Prostate gland (tissue), 2 donors: ENCODE measurements around the gene BORA.

Source experiments
- CTCF ChIP-seq, 4 experiments: fragments of 200-600 bp in 2 of 4; fragments of 450-650 bp in 2 of 4; sonication (generic) in 2 of 4; IDR thresholded peaks; 1 replicate in 3 of 4; 2 replicates in 1 of 4; pipeline ENCODE4 v1.5.1; 2016 to 2019; ENCODE audit warnings: antibody characterized with exemption in 4 of 4, mild to moderate bottlenecking in 2 of 4, moderate library complexity in 2 of 4
- POLR2A ChIP-seq: fragments of 450-650 bp; IDR thresholded peaks from one replicate; pipeline ENCODE4 v1.6.1; 2016; ENCODE audit warnings: antibody characterized with exemption, mild to moderate bottlenecking
- POLR2AphosphoS5 ChIP-seq: sonication (generic); formaldehyde crosslinking; IDR thresholded peaks from one replicate; pipeline ENCODE4 v1.6.1; 2017; ENCODE audit warnings: antibody characterized with exemption

DNA sequence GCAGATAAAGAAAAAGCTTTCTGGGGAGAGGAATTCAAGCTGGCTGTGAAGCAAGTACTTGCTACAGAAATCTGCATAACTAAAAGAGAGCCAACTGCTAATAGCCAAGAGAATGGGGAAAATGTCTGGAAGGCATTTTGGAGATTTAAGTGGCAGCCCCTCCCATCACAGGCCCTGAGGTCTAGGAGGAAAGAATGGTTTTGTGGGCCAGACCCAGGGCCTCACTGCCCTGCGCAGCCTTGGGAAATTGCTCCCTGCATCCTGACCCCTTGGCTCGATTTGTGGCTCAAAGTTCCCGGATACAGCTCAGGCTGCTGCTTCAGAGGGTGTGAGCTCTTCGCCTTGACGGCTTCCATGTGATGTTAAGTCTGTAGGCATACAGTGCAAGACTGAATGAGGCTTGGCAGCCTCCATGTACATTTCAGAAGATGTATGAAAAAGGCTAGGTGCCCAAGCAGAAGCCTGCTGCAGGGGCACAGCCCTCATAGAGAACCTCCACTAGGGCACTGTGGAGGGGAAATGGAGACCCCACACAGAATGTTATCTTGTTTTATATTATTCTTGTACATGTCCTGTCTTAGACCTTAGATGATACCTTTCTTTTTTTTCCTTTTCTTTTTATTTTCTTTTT lies 34.7 kb upstream of the BORA start:
- TF ChIP-seq CTCF (IDR thresholded peaks at IDR 0.05) (no peak), POLR2A (no peak), POLR2AphosphoS5 (no peak)
